ENCODE results near the gene CHIT1.
A peak's percentile ranks its signal among the peaks of the same experiment; 100 is the strongest.

CHIT1 gene

DNA sequence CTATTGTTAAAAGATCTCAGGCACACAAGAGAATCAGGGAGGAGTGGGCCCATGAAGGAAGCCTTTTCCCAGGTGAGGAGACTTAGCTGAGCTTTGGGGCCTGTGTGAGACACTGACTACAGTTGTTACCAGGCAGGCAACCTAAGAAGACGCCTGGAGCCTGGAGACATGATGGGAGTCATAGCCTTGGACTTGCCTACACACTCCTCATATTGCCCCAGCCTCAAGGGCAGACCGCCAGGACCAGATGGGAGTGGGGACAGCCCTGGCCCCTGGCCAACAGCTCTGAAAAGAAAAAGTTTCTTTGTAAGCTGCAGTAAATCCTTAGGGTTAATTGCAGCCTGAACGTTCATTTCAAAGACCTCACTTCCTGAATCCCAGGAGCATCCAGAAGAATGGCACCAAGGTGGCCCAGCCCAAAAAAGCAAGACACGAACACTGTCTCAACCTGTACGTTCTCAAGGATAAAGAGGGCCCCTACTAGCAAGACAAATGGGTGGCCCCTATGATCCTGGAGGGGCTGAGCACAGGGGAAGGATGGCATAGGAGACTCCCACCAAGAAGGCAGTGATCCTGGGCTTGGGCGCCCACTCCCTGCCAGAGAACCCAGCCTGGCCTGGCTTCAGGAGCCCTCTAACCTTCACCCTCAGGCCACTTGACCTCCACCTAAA, 42.6 kb upstream of the CHIT1 start:
- peaks cover 0 to 19% (median 0%) of the 10 kb centered on the region in 3 experiments for H3K27me3 ChIP-seq (ENCODE audit: control insufficient read depth in 3 of 3, insufficient read depth in 3 of 3, low read depth in 1 of 3, low read length in 3 of 3)
- H3K4me3 ChIP-seq (ENCODE audit: low read length in 2 of 2), result no peak overlapping the region
- peak overlapping the region; percentile 13 for H2AFZ ChIP-seq (ENCODE audit: low read length)
- no peak overlapping the region for H3K9ac ChIP-seq (ENCODE audit: low read depth, low read length, poor library complexity)
- no peak overlapping the region for H3K27ac ChIP-seq (replicated peaks; ENCODE audit: low read length)
- H2BK5ac ChIP-seq (ENCODE audit: low read length), result no peak overlapping the region
- H3K23ac ChIP-seq (ENCODE audit: low read depth, low read length, poor library complexity), result no peak overlapping the region
- H4K8ac ChIP-seq (ENCODE audit: low read depth, low read length), result no peak overlapping the region
- H2AK5ac ChIP-seq (ENCODE audit: low read depth, low read length), result peak overlapping the region; percentile 90
- no peaks in the 10 kb centered on the region for H3K9me3 ChIP-seq (replicated peaks in 1 of 2; ENCODE audit: control insufficient read depth in 2 of 2, insufficient read depth in 1 of 2, low read depth in 1 of 2, low read length in 2 of 2)
- DNase-seq (ENCODE audit: low spot score), result no peak
- H2BK120ac ChIP-seq (ENCODE audit: low read depth, low read length), result no peak overlapping the region
- no peak overlapping the region for H4K91ac ChIP-seq (ENCODE audit: low read depth, low read length, poor library complexity)
- no CpG with 5 or more reads among the region's 6 CpGs for WGBS, 2 donors (ENCODE audit: extremely low coverage in 2 of 2, insufficient read length in 2 of 2, insufficient replicate concordance in 1 of 2)
- H2BK12ac ChIP-seq (ENCODE audit: low read length), result no peak overlapping the region
- no peak overlapping the region for H3K4ac ChIP-seq (ENCODE audit: low read length)
- H3K18ac ChIP-seq (ENCODE audit: low read length), result peak overlapping the region; percentile 5
- H2BK15ac ChIP-seq (ENCODE audit: low read length), result peak overlapping the region; percentile 62
- H3K14ac ChIP-seq (ENCODE audit: low read length), result no peak overlapping the region
- H3K79me1 ChIP-seq (ENCODE audit: low read depth, low read length), result no peaks in the 10 kb centered on the region
- no peak overlapping the region for H3K4me2 ChIP-seq (ENCODE audit: insufficient read depth, low read length, poor library complexity, severe bottlenecking)
- peaks cover 13 to 20% of the 10 kb centered on the region in 2 donors for H3K4me1 ChIP-seq (ENCODE audit: control insufficient read depth in 2 of 2, insufficient read depth in 1 of 2, low read depth in 1 of 2, low read length in 2 of 2)
- no peaks in the 10 kb centered on the region for H3K36me3 ChIP-seq (replicated peaks in 1 of 2; ENCODE audit: control insufficient read depth in 2 of 2, insufficient read depth in 2 of 2, low read length in 2 of 2)

- no peaks in the 10 kb centered on the region for H3K79me1 ChIP-seq (ENCODE audit: low read depth, low read length)
- H2BK12ac ChIP-seq (ENCODE audit: low read length), result no peak overlapping the region
- H3K9me3 ChIP-seq (replicated peaks in 1 of 2; ENCODE audit: control insufficient read depth in 2 of 2, insufficient read depth in 1 of 2, low read depth in 1 of 2, low read length in 2 of 2), result no peaks in the 10 kb centered on the region
- no peak overlapping the region for H3K4me2 ChIP-seq (ENCODE audit: insufficient read depth, low read length, poor library complexity, severe bottlenecking)
- no peak overlapping the region for H3K18ac ChIP-seq (ENCODE audit: low read length)
- H3K14ac ChIP-seq (ENCODE audit: low read length), result no peak overlapping the region
- no peak for DNase-seq (ENCODE audit: low spot score)
- H2AK5ac ChIP-seq (ENCODE audit: low read depth, low read length), result no peak overlapping the region
- no peak overlapping the region for H3K9ac ChIP-seq (ENCODE audit: low read depth, low read length, poor library complexity)
- no peak overlapping the region for H3K27ac ChIP-seq (replicated peaks; ENCODE audit: low read length)
- no CpG with 5 or more reads among the region's 8 CpGs for WGBS, 2 donors (ENCODE audit: extremely low coverage in 2 of 2, insufficient read length in 2 of 2, insufficient replicate concordance in 1 of 2)
- peaks cover 13 to 20% of the 10 kb centered on the region in 2 donors for H3K4me1 ChIP-seq (ENCODE audit: control insufficient read depth in 2 of 2, insufficient read depth in 1 of 2, low read depth in 1 of 2, low read length in 2 of 2)
- no peak overlapping the region for H3K4ac ChIP-seq (ENCODE audit: low read length)
- H2BK120ac ChIP-seq (ENCODE audit: low read depth, low read length), result no peak overlapping the region
- peaks cover 0 to 14% (median 0%) of the 10 kb centered on the region in 3 experiments for H3K27me3 ChIP-seq (ENCODE audit: control insufficient read depth in 3 of 3, insufficient read depth in 3 of 3, low read depth in 1 of 3, low read length in 3 of 3)
- no peaks in the 10 kb centered on the region for H3K36me3 ChIP-seq (replicated peaks in 1 of 2; ENCODE audit: control insufficient read depth in 2 of 2, insufficient read depth in 2 of 2, low read length in 2 of 2)
- H2AFZ ChIP-seq (ENCODE audit: low read length), result peak overlapping the region; percentile 80
- H2BK15ac ChIP-seq (ENCODE audit: low read length), result no peak overlapping the region
- H2BK5ac ChIP-seq (ENCODE audit: low read length), result no peak overlapping the region
- no peak overlapping the region for H4K8ac ChIP-seq (ENCODE audit: low read depth, low read length)
- H3K4me3 ChIP-seq (ENCODE audit: low read length in 2 of 2), result no peak overlapping the region
- no peak overlapping the region for H4K91ac ChIP-seq (ENCODE audit: low read depth, low read length, poor library complexity)
- no peak overlapping the region for H3K23ac ChIP-seq (ENCODE audit: low read depth, low read length, poor library complexity)
Observed at GRCh38 chr1:203271018-203271743, 41.7 kb upstream of the CHIT1 start.

DNA sequence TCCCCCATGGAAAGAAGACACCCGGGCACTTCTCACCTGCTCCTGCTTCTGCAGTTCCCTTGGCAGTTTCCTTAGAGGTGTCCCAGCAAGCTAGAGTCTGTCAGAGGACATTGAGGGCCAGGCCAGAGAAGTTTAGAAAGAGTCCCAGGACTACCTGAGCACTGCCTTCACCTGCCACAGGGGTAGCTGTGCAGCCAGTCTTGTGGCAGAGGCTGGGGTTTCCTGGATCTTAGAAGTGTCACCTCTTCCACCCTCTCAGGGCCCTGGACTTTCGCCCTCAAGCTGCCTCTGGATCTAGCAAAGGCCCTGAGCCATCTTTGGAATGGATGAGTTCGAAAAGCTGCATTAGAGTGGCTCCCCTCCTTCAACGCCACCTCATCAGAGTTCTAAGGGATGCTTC, 41.0 kb upstream of the CHIT1 start:
- no peak overlapping the region for H3K4ac ChIP-seq (ENCODE audit: low read length)
- H3K79me1 ChIP-seq (ENCODE audit: low read depth, low read length), result no peaks in the 10 kb centered on the region
- no CpG with 5 or more reads among the region's 4 CpGs for WGBS, 2 donors (ENCODE audit: extremely low coverage in 2 of 2, insufficient read length in 2 of 2, insufficient replicate concordance in 1 of 2)
- no peak overlapping the region for H4K91ac ChIP-seq (ENCODE audit: low read depth, low read length, poor library complexity)
- H3K27me3 ChIP-seq (ENCODE audit: control insufficient read depth in 3 of 3, insufficient read depth in 3 of 3, low read depth in 1 of 3, low read length in 3 of 3), result peaks cover 0 to 10% (median 0%) of the 10 kb centered on the region in 3 experiments
- no peak for DNase-seq (ENCODE audit: low spot score)
- peak overlapping the region; percentile 56 for H2BK15ac ChIP-seq (ENCODE audit: low read length)
- no peak overlapping the region for H3K14ac ChIP-seq (ENCODE audit: low read length)
- no peak overlapping the region for H2BK120ac ChIP-seq (ENCODE audit: low read depth, low read length)
- H3K36me3 ChIP-seq (replicated peaks in 1 of 2; ENCODE audit: control insufficient read depth in 2 of 2, insufficient read depth in 2 of 2, low read length in 2 of 2), result no peaks in the 10 kb centered on the region
- no peak overlapping the region for H3K23ac ChIP-seq (ENCODE audit: low read depth, low read length, poor library complexity)
- H2AK5ac ChIP-seq (ENCODE audit: low read depth, low read length), result no peak overlapping the region
- no peaks in the 10 kb centered on the region for H3K9me3 ChIP-seq (replicated peaks in 1 of 2; ENCODE audit: control insufficient read depth in 2 of 2, insufficient read depth in 1 of 2, low read depth in 1 of 2, low read length in 2 of 2)
- no peak overlapping the region for H2BK5ac ChIP-seq (ENCODE audit: low read length)
- H2BK12ac ChIP-seq (ENCODE audit: low read length), result no peak overlapping the region
- no peak overlapping the region for H3K4me3 ChIP-seq (ENCODE audit: low read length in 2 of 2)
- H3K27ac ChIP-seq (replicated peaks; ENCODE audit: low read length), result no peak overlapping the region
- H2AFZ ChIP-seq (ENCODE audit: low read length), result peak overlapping the region; percentile 80
- H3K18ac ChIP-seq (ENCODE audit: low read length), result no peak overlapping the region
- H3K4me1 ChIP-seq (ENCODE audit: control insufficient read depth in 2 of 2, insufficient read depth in 1 of 2, low read depth in 1 of 2, low read length in 2 of 2), result peaks cover 13 to 20% of the 10 kb centered on the region in 2 donors
- H4K8ac ChIP-seq (ENCODE audit: low read depth, low read length), result no peak overlapping the region
- no peak overlapping the region for H3K4me2 ChIP-seq (ENCODE audit: insufficient read depth, low read length, poor library complexity, severe bottlenecking)
- no peak overlapping the region for H3K9ac ChIP-seq (ENCODE audit: low read depth, low read length, poor library complexity)

DNA sequence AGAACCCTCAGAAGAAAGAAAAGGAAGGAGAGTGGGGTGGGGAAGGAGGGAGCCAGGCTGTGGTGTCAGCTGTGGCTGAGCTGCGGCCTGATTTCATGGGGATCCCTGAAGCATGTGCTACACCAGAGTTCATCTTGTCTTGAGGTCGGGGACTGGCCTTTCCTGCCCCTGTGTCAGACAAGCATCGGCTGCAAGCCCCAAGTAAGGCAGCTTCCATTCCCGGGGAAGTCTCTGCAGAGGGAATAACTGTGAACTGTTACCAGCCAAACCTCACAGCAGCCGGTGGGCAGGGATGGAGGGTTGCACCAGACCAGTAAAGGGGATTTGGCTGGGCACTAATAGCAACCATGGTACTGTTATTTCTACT, 40.2 kb upstream of the CHIT1 start:
- H3K9ac ChIP-seq (ENCODE audit: low read depth, low read length, poor library complexity), result no peak overlapping the region
- H3K79me1 ChIP-seq (ENCODE audit: low read depth, low read length), result no peaks in the 10 kb centered on the region
- no peak overlapping the region for H3K23ac ChIP-seq (ENCODE audit: low read depth, low read length, poor library complexity)
- H3K36me3 ChIP-seq (replicated peaks in 1 of 2; ENCODE audit: control insufficient read depth in 2 of 2, insufficient read depth in 2 of 2, low read length in 2 of 2), result no peaks in the 10 kb centered on the region
- no peaks in the 10 kb centered on the region for H3K9me3 ChIP-seq (replicated peaks in 1 of 2; ENCODE audit: control insufficient read depth in 2 of 2, insufficient read depth in 1 of 2, low read depth in 1 of 2, low read length in 2 of 2)
- H3K27me3 ChIP-seq (ENCODE audit: control insufficient read depth in 3 of 3, insufficient read depth in 3 of 3, low read depth in 1 of 3, low read length in 3 of 3), result peaks cover 0 to 6% (median 0%) of the 10 kb centered on the region in 3 experiments
- H3K4ac ChIP-seq (ENCODE audit: low read length), result no peak overlapping the region
- no peak overlapping the region for H2AFZ ChIP-seq (ENCODE audit: low read length)
- no peak overlapping the region for H4K8ac ChIP-seq (ENCODE audit: low read depth, low read length)
- no peak overlapping the region for H3K18ac ChIP-seq (ENCODE audit: low read length)
- no peak overlapping the region for H4K91ac ChIP-seq (ENCODE audit: low read depth, low read length, poor library complexity)
- DNase-seq (ENCODE audit: low spot score), result no peak
- no peak overlapping the region for H3K4me3 ChIP-seq (ENCODE audit: low read length in 2 of 2)
- H2BK12ac ChIP-seq (ENCODE audit: low read length), result no peak overlapping the region
- no peak overlapping the region for H3K27ac ChIP-seq (replicated peaks; ENCODE audit: low read length)
- no peak overlapping the region for H2BK120ac ChIP-seq (ENCODE audit: low read depth, low read length)
- no peak overlapping the region for H3K14ac ChIP-seq (ENCODE audit: low read length)
- H3K4me1 ChIP-seq (ENCODE audit: control insufficient read depth in 2 of 2, insufficient read depth in 1 of 2, low read depth in 1 of 2, low read length in 2 of 2), result peaks cover 13 to 16% of the 10 kb centered on the region in 2 donors
- WGBS, 2 donors (ENCODE audit: extremely low coverage in 2 of 2, insufficient read length in 2 of 2, insufficient replicate concordance in 1 of 2), result no CpG with 5 or more reads among the region's 5 CpGs
- H2AK5ac ChIP-seq (ENCODE audit: low read depth, low read length), result no peak overlapping the region
- peak overlapping the region; percentile 16 for H2BK5ac ChIP-seq (ENCODE audit: low read length)
- no peak overlapping the region for H3K4me2 ChIP-seq (ENCODE audit: insufficient read depth, low read length, poor library complexity, severe bottlenecking)
- H2BK15ac ChIP-seq (ENCODE audit: low read length), result peak overlapping the region; percentile 5

All from neuronal stem cell (in vitro differentiated cells).